SK-N-SH treated with all-trans-retinoic acid at 6 μM for 48 hours (cell line): Measurements from ENCODE around the gene ZBTB7A.

Experiments
- ARNTL ChIP-seq: fragments of 450-650 bp; formaldehyde crosslinking; IDR thresholded peaks from 2 replicates; pipeline ENCODE4 v1.5.0; 2020; ENCODE audit warnings: low read depth, mild to moderate bottlenecking, moderate library complexity, borderline replicate concordance
- ISL1 ChIP-seq: fragments of 250-450 bp; sonication (Bioruptor Pico); IDR thresholded peaks from 2 replicates; pipeline ENCODE4 v2.1.2; 2022; ENCODE audit warnings: mild to moderate bottlenecking, moderate library complexity

DNA sequence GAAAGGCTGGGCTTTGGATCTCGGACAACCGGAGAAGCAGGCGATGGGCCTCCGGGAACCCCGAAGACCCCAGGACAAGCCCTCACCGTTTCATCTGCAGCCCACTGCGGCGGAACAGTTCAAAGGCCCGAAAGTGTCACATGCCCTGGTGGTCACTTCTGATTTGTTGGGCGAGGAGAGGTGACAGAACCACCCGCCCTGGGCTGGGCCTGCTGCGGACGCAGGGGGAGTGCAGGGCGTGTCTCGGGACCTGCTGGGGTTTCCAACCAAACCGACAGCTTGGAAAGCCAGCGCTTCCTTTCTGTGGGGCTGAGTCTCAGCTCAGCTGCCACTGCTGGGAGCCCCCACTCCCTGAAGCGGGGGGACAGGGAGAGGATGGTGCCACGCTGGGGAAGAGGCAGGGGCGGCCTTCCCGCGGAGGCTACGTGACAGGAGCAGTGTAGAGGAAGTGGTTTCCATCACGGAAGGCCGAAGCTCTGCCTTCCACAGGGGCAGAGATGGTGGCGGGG is 22.8 kb upstream of the ZBTB7A start:
- TF ChIP-seq ISL1 (CRISPR knock-in tag) (no peak), ARNTL (no peak)
